T-helper 2 cell treated with Interferon-gamma antibody and Interleukin-4, amounts not matched to agents 5 μg/mL and 100 μg/mL, for 36 hours (primary cell): ENCODE results near the gene RO60.
"Not testable (repeated sequence)": the region's sequence is repeated elsewhere in the genome, so short reads cannot be mapped to it uniquely, and the experiment has no call there.

Source experiments
- DNase-seq: peaks from one replicate; pipeline ENCODE4 v3.0.0; 2021; ENCODE audit warnings: low spot score
- H3K27ac Mint-ChIP-seq: one replicate; pipeline ENCODE4 v1.8.0; 2021; ENCODE audit warnings: mild to moderate bottlenecking, mixed read lengths
- H3K27me3 Mint-ChIP-seq: one replicate; pipeline ENCODE4 v1.8.0; 2021; ENCODE audit warnings: low read depth, mixed read lengths
- H3K36me3 Mint-ChIP-seq: one replicate; pipeline ENCODE4 v1.8.0; 2021; ENCODE audit warnings: low read depth, mixed read lengths
- H3K4me1 Mint-ChIP-seq: one replicate; pipeline ENCODE4 v1.8.0; 2021; ENCODE audit warnings: low read depth, mixed read lengths
- H3K4me3 Mint-ChIP-seq: one replicate; pipeline ENCODE4 v1.8.0; 2022; ENCODE audit warnings: mild to moderate bottlenecking, moderate library complexity, mixed read lengths
- H3K9me3 Mint-ChIP-seq: one replicate; pipeline ENCODE4 v1.8.0; 2021; ENCODE audit warnings: mixed read lengths

The RO60 gene

DNA sequence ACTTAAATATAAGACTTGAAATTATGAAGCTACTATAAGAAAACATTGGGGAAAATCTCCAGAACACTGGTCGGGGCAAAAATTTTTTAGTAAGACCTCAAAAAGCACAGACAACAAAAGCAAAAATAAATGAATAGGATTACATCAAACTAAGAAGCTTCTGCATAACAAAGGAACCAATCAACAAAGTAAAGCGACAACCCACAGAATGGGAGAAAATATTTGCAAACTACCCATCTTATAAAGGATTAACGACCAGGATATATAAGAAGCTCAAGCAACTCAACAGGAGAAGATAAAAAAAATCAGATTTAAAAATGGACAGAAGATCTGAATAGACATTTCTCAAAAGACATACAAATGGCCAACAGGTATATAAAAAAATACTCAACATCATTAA lies 19.4 kb upstream of the RO60 start:
- Mint-ChIP-seq H3K9me3 (no peaks in the 10 kb centered on the region), H3K27me3 (no peaks in the 10 kb centered on the region), H3K4me1 (peaks cover 24% of the 10 kb centered on the region), H3K4me3 (no peak overlapping the region), H3K27ac (no peak overlapping the region), H3K36me3 (peaks cover 29% of the 10 kb centered on the region)
- no peak for DNase-seq

DNA sequence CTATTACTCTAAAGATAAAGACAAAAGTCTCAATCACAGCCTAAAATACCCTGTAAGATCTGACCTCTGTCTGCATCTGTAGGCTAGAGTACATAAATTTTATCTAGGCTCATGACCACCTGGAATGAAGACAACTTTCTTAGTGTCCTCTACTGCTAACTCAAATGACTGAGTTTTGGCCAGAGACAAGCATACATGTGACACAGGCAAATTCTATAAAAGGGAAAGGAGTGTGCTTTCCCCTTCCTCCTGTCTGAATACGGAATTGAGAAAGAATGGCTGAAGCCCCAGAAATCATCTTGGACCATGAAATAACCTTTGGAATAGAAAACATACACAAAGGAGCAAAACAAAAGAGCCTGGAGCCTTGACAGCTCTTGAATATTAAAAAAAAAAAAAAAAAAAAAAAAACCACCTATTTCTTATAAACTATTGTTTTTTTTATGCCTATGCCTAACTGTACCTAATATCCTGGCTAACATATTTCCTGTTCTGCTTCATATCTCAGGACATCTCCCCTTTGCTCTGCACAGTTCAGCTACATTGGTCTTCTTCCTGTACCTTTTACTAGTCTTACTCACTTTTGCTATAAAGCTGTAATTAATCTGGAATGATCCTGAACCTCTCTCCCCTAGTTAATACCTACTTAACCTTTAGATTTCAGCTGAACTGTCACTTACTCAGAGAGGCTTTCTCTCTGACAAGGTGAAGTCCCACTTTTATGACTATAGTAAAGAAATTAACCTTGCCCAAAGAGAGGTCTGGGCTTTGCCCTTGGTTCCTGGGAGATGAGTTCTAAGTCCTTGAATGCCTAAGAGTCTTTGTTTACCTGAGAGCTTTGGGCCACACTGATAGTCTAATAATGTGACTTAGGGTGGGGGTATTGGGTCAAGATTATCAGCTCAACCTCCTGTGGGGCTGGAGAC lies 16.4 kb upstream of the RO60 start:
- Mint-ChIP-seq H3K27ac (no peak overlapping the region), H3K4me3 (no peak overlapping the region), H3K4me1 (peaks cover 6% of the 10 kb centered on the region), H3K36me3 (peaks cover 32% of the 10 kb centered on the region), H3K9me3 (no peaks in the 10 kb centered on the region), H3K27me3 (no peaks in the 10 kb centered on the region)
- DNase-seq: no peak

GRCh38 chr1:193048913-193049312 lies 10.5 kb upstream of the RO60 start:
- not testable (repeated sequence) for DNase-seq, H3K27me3 Mint-ChIP-seq
- peaks cover 27% of the 10 kb centered on the region for H3K36me3 Mint-ChIP-seq

DNA sequence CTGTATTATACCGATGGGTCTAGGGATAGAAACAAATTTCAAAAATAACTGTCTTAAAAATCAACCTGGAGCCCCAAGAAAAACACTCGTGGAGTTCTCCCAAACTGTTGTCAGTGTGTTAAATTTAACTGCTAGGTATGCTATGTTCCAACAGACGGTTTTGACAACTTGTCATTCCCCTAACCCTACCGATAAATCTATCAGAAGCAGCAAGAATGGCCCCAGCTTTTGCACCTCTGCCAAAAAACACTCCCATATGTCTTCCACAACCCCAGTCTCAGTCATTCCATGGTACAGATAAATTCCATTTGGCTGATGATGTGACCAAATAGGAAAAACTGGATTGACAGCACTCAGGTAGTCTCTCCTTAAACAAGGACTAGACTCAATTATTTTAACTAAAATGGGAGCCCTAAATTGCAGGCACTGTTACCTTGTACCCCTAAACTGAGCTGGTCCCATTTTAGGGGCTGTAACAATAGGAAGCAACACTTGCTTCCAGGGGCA lies 5.2 kb upstream of the RO60 start:
- Mint-ChIP-seq H3K4me1 (peaks cover 34% of the 10 kb centered on the region), H3K36me3 (peaks cover 20% of the 10 kb centered on the region), H3K27ac (no peak overlapping the region), H3K27me3 (no peaks in the 10 kb centered on the region), H3K9me3 (no peaks in the 10 kb centered on the region), H3K4me3 (no peak overlapping the region)
- DNase-seq: no peak

More at GRCh38 chr1:193048913-193049312, 10.5 kb upstream of the RO60 start:
- H3K9me3 Mint-ChIP-seq, H3K27ac Mint-ChIP-seq, H3K4me3 Mint-ChIP-seq: not testable (repeated sequence)
- peaks cover 12% of the 10 kb centered on the region for H3K4me1 Mint-ChIP-seq

DNA sequence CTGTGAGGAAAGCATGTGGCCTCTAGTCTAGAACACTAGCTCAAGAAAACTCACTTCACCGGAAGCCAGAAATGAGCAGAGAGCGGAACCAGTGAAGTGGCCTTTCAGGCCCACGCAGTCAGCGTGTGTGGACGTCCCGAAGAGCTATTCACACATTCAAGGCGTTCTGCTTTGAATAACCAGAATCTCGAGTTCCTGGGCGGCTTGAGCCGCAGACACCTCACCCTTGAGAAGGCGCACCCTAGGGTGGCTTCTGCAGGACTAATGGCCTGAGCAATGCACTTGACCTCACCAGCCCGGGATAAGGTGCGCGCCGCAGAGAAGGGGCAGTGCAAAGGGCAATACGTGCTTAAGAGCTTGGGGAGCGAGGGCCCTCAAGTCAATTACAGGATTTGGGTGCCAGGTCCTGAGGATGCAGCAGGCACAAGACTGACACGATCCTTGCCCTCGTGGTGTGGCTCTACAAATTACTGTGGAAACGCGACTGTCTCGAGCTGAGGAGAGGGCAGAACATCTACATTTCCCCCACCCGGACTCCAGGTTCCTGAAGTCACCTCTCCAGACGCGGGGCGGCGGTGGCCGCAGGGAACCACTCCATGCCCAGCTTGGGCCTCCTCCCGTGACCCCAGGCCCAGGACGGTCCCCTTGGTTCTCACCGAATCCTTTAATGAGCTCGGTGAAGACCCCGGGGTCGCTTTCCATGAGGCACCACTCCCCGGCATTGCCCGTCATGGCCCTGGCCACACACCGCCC lies 707 bp upstream of the RO60 start:
- Mint-ChIP-seq H3K36me3 (peaks cover 30% of the 10 kb centered on the region), H3K4me1 (peaks cover 47% of the 10 kb centered on the region), H3K4me3 (peak overlapping the region; percentile 92), H3K9me3 (no peaks in the 10 kb centered on the region), H3K27me3 (no peaks in the 10 kb centered on the region), H3K27ac (peak overlapping the region; percentile 99)
- DNase-seq: peak; percentile 79

DNA sequence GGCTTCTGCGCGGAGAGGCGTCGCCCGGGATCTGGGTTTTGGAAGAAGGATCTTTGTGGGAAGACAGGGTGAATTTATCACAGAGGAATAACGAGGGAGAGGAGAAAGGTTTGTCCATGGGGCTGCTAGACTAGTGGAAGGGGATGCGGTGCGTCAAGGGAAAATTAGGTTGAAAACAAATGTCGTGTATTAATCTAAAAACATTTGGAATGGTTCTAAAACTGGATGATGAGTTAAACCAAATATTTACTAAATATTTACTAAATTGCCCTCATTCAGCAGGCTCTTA lies 647 bp downstream of the RO60 start:
- peaks cover 29% of the 10 kb centered on the region for H3K36me3 Mint-ChIP-seq
- H3K4me3 Mint-ChIP-seq: peak overlapping the region; percentile 92
- no peaks in the 10 kb centered on the region for H3K27me3 Mint-ChIP-seq
- no peaks in the 10 kb centered on the region for H3K9me3 Mint-ChIP-seq
- H3K4me1 Mint-ChIP-seq: peaks cover 44% of the 10 kb centered on the region
- no peak for DNase-seq
- peak overlapping the region; percentile 99 for H3K27ac Mint-ChIP-seq

- Mint-ChIP-seq H3K27ac (peak overlapping the region; percentile 99), H3K4me1 (peaks cover 48% of the 10 kb centered on the region), H3K9me3 (no peaks in the 10 kb centered on the region), H3K27me3 (no peaks in the 10 kb centered on the region), H3K4me3 (peak overlapping the region; percentile 92), H3K36me3 (peaks cover 29% of the 10 kb centered on the region)
- DNase-seq: no peak
Measured at GRCh38 chr1:193060406-193060805, 994 bp downstream of the RO60 start.

- peak overlapping the region; percentile 38 for H3K27ac Mint-ChIP-seq
- DNase-seq: no peak
- no peaks in the 10 kb centered on the region for H3K27me3 Mint-ChIP-seq
- peaks cover 52% of the 10 kb centered on the region for H3K4me1 Mint-ChIP-seq
- peak overlapping the region; percentile 92 for H3K4me3 Mint-ChIP-seq
- no peaks in the 10 kb centered on the region for H3K9me3 Mint-ChIP-seq
- H3K36me3 Mint-ChIP-seq: peaks cover 29% of the 10 kb centered on the region
Measured at GRCh38 chr1:193060938-193061337, 1.5 kb downstream of the RO60 start.

DNA sequence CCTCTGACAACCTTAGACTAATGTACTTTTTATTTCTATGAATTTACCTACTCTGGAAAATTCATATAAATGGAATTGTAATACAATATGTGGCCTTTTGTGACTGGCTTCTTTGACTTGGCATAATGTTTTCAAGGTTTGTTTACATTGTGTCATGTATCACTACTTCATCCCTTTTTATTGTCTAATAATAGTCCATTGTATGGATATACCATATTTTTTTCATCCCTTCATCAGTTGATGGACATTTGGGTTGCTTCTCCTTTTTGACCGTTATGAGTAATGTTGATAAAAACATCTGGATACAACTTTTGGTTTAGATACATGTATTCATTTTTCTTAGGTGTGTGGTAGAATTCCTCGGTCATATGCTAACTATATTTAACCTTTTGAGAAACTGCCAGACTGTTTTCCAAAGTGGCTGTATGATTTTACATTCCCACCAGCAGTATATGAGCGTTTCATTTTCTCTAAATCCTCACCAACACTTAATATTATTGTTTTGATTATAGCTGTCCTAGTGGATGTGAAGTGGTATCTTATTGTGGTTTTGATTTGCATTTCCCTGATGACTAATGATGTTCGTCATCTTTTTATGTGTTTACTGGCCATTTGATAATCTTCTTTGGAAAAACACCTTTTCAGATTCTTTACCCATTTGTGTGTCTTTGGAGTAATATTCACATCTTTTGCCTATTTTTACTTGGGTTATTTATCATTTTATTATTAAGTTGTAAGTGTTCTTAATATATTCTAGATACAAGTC lies 3.5 kb downstream of the RO60 start:
- Mint-ChIP-seq H3K27me3 (no peaks in the 10 kb centered on the region), H3K4me3 (no peak overlapping the region), H3K4me1 (peaks cover 50% of the 10 kb centered on the region), H3K27ac (no peak overlapping the region), H3K36me3 (peaks cover 24% of the 10 kb centered on the region), H3K9me3 (no peaks in the 10 kb centered on the region)
- no peak for DNase-seq

GRCh38 chr1:193065954-193066353 lies 6.5 kb downstream of the RO60 start:
- no peak overlapping the region for H3K4me3 Mint-ChIP-seq
- no peaks in the 10 kb centered on the region for H3K27me3 Mint-ChIP-seq
- H3K27ac Mint-ChIP-seq: no peak overlapping the region
- H3K4me1 Mint-ChIP-seq: peaks cover 50% of the 10 kb centered on the region
- no peaks in the 10 kb centered on the region for H3K9me3 Mint-ChIP-seq
- DNase-seq: no peak
- H3K36me3 Mint-ChIP-seq: peaks cover 20% of the 10 kb centered on the region

- H3K27ac Mint-ChIP-seq: no peak overlapping the region
Measured at GRCh38 chr1:193066606-193067005, 7.2 kb downstream of the RO60 start.

DNA sequence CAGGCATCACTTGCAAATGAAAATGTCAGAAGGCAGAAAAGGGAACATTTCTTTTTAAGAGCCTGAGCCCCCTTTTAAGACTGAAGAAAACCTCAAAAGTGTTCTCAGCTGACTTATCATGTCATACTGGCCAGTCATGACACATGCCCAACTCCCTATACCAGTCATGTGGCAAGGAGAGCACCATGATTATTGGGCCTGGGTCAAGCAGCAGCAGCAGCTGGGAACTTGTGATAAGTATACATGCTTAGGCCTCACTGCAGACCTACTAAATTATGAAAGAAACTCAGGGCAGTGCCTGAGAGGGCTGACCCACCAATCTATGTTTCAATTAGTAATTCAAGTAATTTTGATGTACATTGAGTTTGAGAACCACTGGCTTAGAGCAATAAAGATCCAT lies 8.6 kb downstream of the RO60 start:
- DNase-seq: no peak
- H3K36me3 Mint-ChIP-seq: peaks cover 17% of the 10 kb centered on the region
- no peak overlapping the region for H3K4me3 Mint-ChIP-seq
- no peaks in the 10 kb centered on the region for H3K27me3 Mint-ChIP-seq
- peaks cover 42% of the 10 kb centered on the region for H3K4me1 Mint-ChIP-seq
- H3K27ac Mint-ChIP-seq: peak overlapping the region; percentile 32
- no peaks in the 10 kb centered on the region for H3K9me3 Mint-ChIP-seq

More at GRCh38 chr1:193066606-193067005, 7.2 kb downstream of the RO60 start:
- peaks cover 48% of the 10 kb centered on the region for H3K4me1 Mint-ChIP-seq
- H3K36me3 Mint-ChIP-seq: peaks cover 20% of the 10 kb centered on the region
- H3K4me3 Mint-ChIP-seq: no peak overlapping the region
- DNase-seq: no peak
- H3K9me3 Mint-ChIP-seq: no peaks in the 10 kb centered on the region
- no peaks in the 10 kb centered on the region for H3K27me3 Mint-ChIP-seq

- no peak for DNase-seq
- H3K27ac Mint-ChIP-seq: peak overlapping the region; percentile 51
- peaks cover 17% of the 10 kb centered on the region for H3K36me3 Mint-ChIP-seq
- no peaks in the 10 kb centered on the region for H3K27me3 Mint-ChIP-seq
- no peaks in the 10 kb centered on the region for H3K9me3 Mint-ChIP-seq
- H3K4me1 Mint-ChIP-seq: peaks cover 31% of the 10 kb centered on the region
- peak overlapping the region; percentile 32 for H3K4me3 Mint-ChIP-seq
Measured at GRCh38 chr1:193069748-193070385, 10.5 kb downstream of the RO60 start.
